Medulla oblongata (tissue), 1 donor: ENCODE measurements around the gene ERP29.
"Not testable (repeated sequence)": the region's sequence is repeated elsewhere in the genome, so short reads cannot be mapped to it uniquely, and the experiment has no call there.

Experiments used
- DNase-seq: peaks from one replicate; pipeline ENCODE4 v3.0.0-alpha.2; 2015; ENCODE audit errors: extremely low spot score

ERP29 gene

GRCh38 chr12:112001576-112001975 lies 11.7 kb upstream of the ERP29 start:
- DNase-seq: no peak

GRCh38 chr12:112004041-112004440 lies 9.2 kb upstream of the ERP29 start:
- no peak for DNase-seq

GRCh38 chr12:112005419-112006395 lies 7.5 kb upstream of the ERP29 start:
- DNase-seq: no peak

- DNase-seq: no peak
Measured at GRCh38 chr12:112007945-112008344, 5.3 kb upstream of the ERP29 start.

- DNase-seq: no peak
Measured at GRCh38 chr12:112008918-112009317, 4.3 kb upstream of the ERP29 start.

- not testable (repeated sequence) for DNase-seq
Measured at GRCh38 chr12:112009596-112009995, 3.6 kb upstream of the ERP29 start.

GRCh38 chr12:112010415-112011344 lies 2.5 kb upstream of the ERP29 start:
- DNase-seq: no peak

- DNase-seq: no peak
Measured at GRCh38 chr12:112011685-112012084, 1.5 kb upstream of the ERP29 start.

- peak; percentile 28 for DNase-seq
Measured at GRCh38 chr12:112013601-112014402, 576 bp downstream of the ERP29 start.

GRCh38 chr12:112015938-112016337 lies 2.7 kb downstream of the ERP29 start:
- no peak for DNase-seq

GRCh38 chr12:112017041-112017440 lies 3.8 kb downstream of the ERP29 start:
- no peak for DNase-seq

- no peak for DNase-seq
Measured at GRCh38 chr12:112018571-112019237, 5.5 kb downstream of the ERP29 start.

- DNase-seq: no peak
Measured at GRCh38 chr12:112020947-112021457, 7.8 kb downstream of the ERP29 start.

- DNase-seq: no peak
Measured at GRCh38 chr12:112022241-112023016, 9.2 kb downstream of the ERP29 start.

- no peak for DNase-seq
Measured at GRCh38 chr12:112023759-112024396, 10.7 kb downstream of the ERP29 start.

GRCh38 chr12:112025808-112026375 lies 12.7 kb downstream of the ERP29 start:
- DNase-seq: no peak

- no peak for DNase-seq
Measured at GRCh38 chr12:112029301-112029700, 16.1 kb downstream of the ERP29 start.

- DNase-seq: no peak
Measured at GRCh38 chr12:112031472-112031871, 18.2 kb downstream of the ERP29 start.

- no peak for DNase-seq
Measured at GRCh38 chr12:112032292-112032691, 19.1 kb downstream of the ERP29 start.
